Heart right ventricle (tissue), 16 donors: ENCODE data around the gene VGLL3. TPM values are rescaled to one million over a fixed set of nuclear protein-coding genes. Genes with fewer than 3 reads are reported as not detected.
A peak's percentile ranks its signal among the peaks of the same experiment; 100 is the strongest.

Experiments
- ATAC-seq, 8 donors: fragments of 200-7000 bp; cut with Tn5 transposase; one replicate each; pipeline ENCODE4 v1.9.1; 2020; ENCODE audit warnings: mild to moderate bottlenecking in 8 of 8, moderate library complexity in 8 of 8, moderate number of reproducible peaks in 1 of 8
- DNase-seq, 2 donors: peaks; one replicate each; pipeline ENCODE4 v3.0.0-alpha.2; 2020
- H3K27ac ChIP-seq, 10 donors: fragments of 200-600 bp; sonication (generic) in 2 of 10; one replicate each; pipeline versions ENCODE4 v1.5.0 to v1.8.0; 2020 to 2022; ENCODE audit warnings: mild to moderate bottlenecking in 3 of 10
- H3K27me3 ChIP-seq, 7 donors: fragments of 200-600 bp; one replicate each; pipeline ENCODE4 v1.8.0; 2021 to 2022; ENCODE audit warnings: mild to moderate bottlenecking in 2 of 7
- H3K36me3 ChIP-seq, 9 donors: fragments of 200-600 bp; sonication (generic) in 1 of 9; one replicate each; pipeline versions ENCODE4 v1.5.0 to v1.8.0; 2020 to 2022; ENCODE audit warnings: mild to moderate bottlenecking in 2 of 9
- H3K4me1 ChIP-seq, 9 donors: fragments of 200-600 bp; sonication (generic) in 1 of 9; one replicate each; pipeline versions ENCODE4 v1.5.0 to v1.8.0; 2020 to 2022; ENCODE audit warnings: mild to moderate bottlenecking in 4 of 9
- H3K4me3 ChIP-seq, 10 donors: fragments of 200-600 bp; sonication (generic) in 2 of 10; one replicate each; pipeline versions ENCODE4 v1.5.0 to v1.8.0; 2020 to 2022; ENCODE audit warnings: mild to moderate bottlenecking in 7 of 10, moderate library complexity in 2 of 10
- H3K9me3 ChIP-seq, 11 donors: fragments of 200-600 bp in 10 of 11; sonication (generic) in 2 of 11; one replicate each; pipeline versions ENCODE4 v1.5.0 to v1.8.0; 2013 to 2022; ENCODE audit warnings: mild to moderate bottlenecking in 2 of 11, control low read depth in 1 of 11, moderate library complexity in 1 of 11
- CTCF ChIP-seq, 9 donors: fragments of 200-600 bp; sonication (generic) in 2 of 9; IDR thresholded peaks; one replicate each; pipeline versions ENCODE4 v1.5.0 to v1.8.0; 2021 to 2022; ENCODE audit warnings: antibody characterized with exemption in 9 of 9, mild to moderate bottlenecking in 5 of 9, moderate library complexity in 1 of 9
- WGBS, 2 donors: extraction: QIAGEN DNeasy Blood & Tissue Kit; methylation state at CpG; one replicate each; pipeline ENCODE4 v1.1.7; 2013; ENCODE audit warnings: inconsistent platforms in 1 of 2; 5-methylcytosine and 5-hydroxymethylcytosine counted together
- intact Hi-C, 10 donors: fragments of 100-400 bp; cut with DNase I; formaldehyde crosslinking; loops; one replicate each; pipeline versions ENCODE4 v1.11.1 to v1.14.2; 2022
- polyA plus RNA-seq, 2 donors: library from polyadenylated mRNA; stranded (reverse); fragments of 200-250 nt; gene quantifications; one replicate each; pipeline ENCODE4 v1.2.3, GENCODE V29; 2013
- total RNA-seq, 10 donors: library from RNA; stranded (reverse); fragmentation: NEBNext Ultra II Directional in 3 of 10; extraction: Animal tissue kit (Norgen Biotek cat#: 25700) in 3 of 10; gene quantifications; one replicate each; pipeline versions ENCODE4 v1.2.1 to v1.2.4, GENCODE V29; 2021 to 2023
- donor health status: Arrhythmogenic right ventricular cardiomyopathy.
- donor health status: ischemic (EF 13 %, LVEDD 7.1; RV severe dilation, severe dysfunction).
- donor health status: healthy with polysubstance abuse.
- donor health status: DM: no; HTN: yes; CAD: no.
- donor health status: DM: no; HTN: no; CAD: no.
- donor health status: ischemic (EF 25% LVEDD 6.9; RV normal size, moderate dysfunction).
- donor health status: ischemic (EF 25% LVEDD 5.7; RV mildly dilated, moderate dysfunction).
- donor health status: healthy.
- donor health status: DM: yes; HTN: yes; CAD: no.
- donor health status: Ischemic cardiomyopathy.
- donor health status: ischemic (EF 35%, LVEDD 5.7; RV mildly dilated, moderate dysfunction).
- donor health status: nonischemic (EF 11% LVEDD 7.7; RV severe dilation, severe dysfunction).
- donor health status: DM: yes; HTN: yes; CAD: no.
- donor health status: PGD.
- donor health status: ischemic (EF 29% LVEDD 5.4; RV normal size, mild dysfunction).
- donor health status: nonischemic (EF 23%, LVEDD 6.1; RV moderate dilation, normal function).

Gene VGLL3
- total and polyA plus RNA-seq, 12 donors: 1.0 to 15.3 (median 3.6) TPM

DNA sequence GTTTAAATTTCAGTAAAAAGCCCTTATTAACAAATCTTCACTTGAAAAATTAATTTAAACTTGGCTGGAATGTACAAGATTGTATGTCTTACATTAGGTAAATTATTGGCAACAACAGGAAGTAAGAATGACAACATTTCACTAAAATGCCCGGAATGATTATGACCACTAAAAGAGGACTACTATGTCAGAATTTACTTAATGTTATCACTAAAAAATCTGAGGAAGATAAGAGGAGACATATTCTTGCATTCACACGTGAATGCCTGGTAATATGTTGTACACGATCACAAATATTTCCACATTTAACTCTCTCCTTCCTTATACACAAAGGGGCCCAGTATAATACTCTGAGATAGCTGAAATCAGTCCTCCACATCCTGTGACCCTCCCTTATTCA is 29.7 kb downstream of the VGLL3 start:
- 38 to 51% methylated on average over 3 of the region's 3 CpGs for WGBS, 2 donors
- Histone ChIP-seq H3K36me3 (peaks cover 0 to 8% (median 0%) of the 10 kb centered on the region in 9 donors), H3K27me3 (no peaks in the 10 kb centered on the region), H3K4me3 (no peak overlapping the region), H3K4me1 (no peaks in the 10 kb centered on the region), H3K9me3 (no peaks in the 10 kb centered on the region), H3K27ac (no peak overlapping the region)
- intact Hi-C loops: loop anchor here in 2 of 10 donors (10.0 kb wide), 1 partner anchor 124 kb away; no protein-coding TSS in a partner anchor
- DNase-seq: no peak
- no peak for ATAC-seq
- no peak for TF ChIP-seq CTCF (IDR thresholded peaks at IDR 0.05)

GRCh38 chr3:86960550-86960949 is 30.4 kb downstream of the VGLL3 start:
- intact Hi-C loops: loop anchor here in 2 of 10 donors (10.0 kb wide), 1 partner anchor 124 kb away; no protein-coding TSS in a partner anchor
- no peak for TF ChIP-seq CTCF (IDR thresholded peaks at IDR 0.05)
- no peak overlapping the region for H3K4me3 ChIP-seq
- peaks cover 0 to 8% (median 0%) of the 10 kb centered on the region in 9 donors for H3K36me3 ChIP-seq
- no peaks in the 10 kb centered on the region for H3K9me3 ChIP-seq
- no peaks in the 10 kb centered on the region for H3K4me1 ChIP-seq
- 70 to 78% methylated on average over 3 of the region's 3 CpGs for WGBS, 2 donors
- no peak for ATAC-seq
- H3K27me3 ChIP-seq: no peaks in the 10 kb centered on the region
- H3K27ac ChIP-seq: no peak overlapping the region
- DNase-seq: no peak

DNA sequence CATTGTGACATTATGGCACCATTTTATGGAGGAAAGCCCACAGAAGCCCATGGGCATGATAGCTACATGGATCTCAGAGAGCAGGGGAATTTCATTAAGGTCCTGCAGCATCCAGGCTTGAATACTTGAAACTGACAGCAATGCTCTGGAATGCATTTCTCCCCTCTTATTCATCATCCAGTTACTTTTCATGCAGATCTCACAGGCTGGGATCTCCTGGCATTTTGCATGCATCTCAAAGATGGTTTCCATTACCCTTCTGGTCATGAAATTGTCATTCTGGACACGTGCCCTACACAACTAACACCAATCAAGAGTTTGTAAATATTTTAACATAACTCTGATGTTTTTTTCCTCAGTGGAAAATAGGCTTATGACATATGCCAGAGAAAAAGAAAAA is 32.4 kb downstream of the VGLL3 start:
- H3K9me3 ChIP-seq: no peaks in the 10 kb centered on the region
- H3K36me3 ChIP-seq: no peaks in the 10 kb centered on the region
- DNase-seq (no peak), ATAC-seq (no peak)
- intact Hi-C loops: no loop called here
- WGBS, 2 donors: 56 to 62% methylated on average over 1 of the region's 1 CpG
- no peaks in the 10 kb centered on the region for H3K27me3 ChIP-seq
- no peak overlapping the region for H3K27ac ChIP-seq
- no peak for TF ChIP-seq CTCF (IDR thresholded peaks at IDR 0.05)
- no peak overlapping the region for H3K4me3 ChIP-seq
- H3K4me1 ChIP-seq: peaks cover 0 to 5% (median 0%) of the 10 kb centered on the region in 9 donors

DNA sequence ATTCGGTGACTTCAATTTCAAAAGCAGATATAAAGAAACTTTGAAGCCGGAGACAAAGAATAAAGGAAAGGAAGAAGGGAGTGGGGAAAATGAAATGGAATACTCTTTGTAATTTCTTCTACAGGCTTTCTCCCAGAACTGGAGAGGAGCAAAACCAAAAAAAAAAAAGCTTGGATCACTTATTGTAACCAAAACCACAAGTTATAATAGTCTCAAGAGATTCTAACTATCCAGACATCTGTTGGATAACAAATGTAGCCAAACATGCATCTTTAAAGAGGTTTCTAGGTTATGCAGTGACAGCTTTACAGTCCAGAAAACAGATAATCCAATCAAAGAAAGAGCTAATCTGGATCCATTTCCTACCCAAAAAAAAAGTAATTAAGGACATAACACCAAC is 36.2 kb downstream of the VGLL3 start:
- no peaks in the 10 kb centered on the region for H3K36me3 ChIP-seq
- H3K4me3 ChIP-seq: no peak overlapping the region
- no peak for TF ChIP-seq CTCF (IDR thresholded peaks at IDR 0.05)
- intact Hi-C loops: no loop called here
- DNase-seq (no peak), ATAC-seq (peak in 2 of 8 donors; percentile 26 to 46)
- no peak overlapping the region for H3K27ac ChIP-seq
- no peaks in the 10 kb centered on the region for H3K27me3 ChIP-seq
- 80 to 82% methylated on average over 2 of the region's 2 CpGs for WGBS, 2 donors
- H3K9me3 ChIP-seq: no peaks in the 10 kb centered on the region
- H3K4me1 ChIP-seq: peaks cover 0 to 5% (median 0%) of the 10 kb centered on the region in 9 donors
